Stimulated activated naive CD4-positive, alpha-beta T cell (primary cell): Measurements from ENCODE around the gene KIF1A.
A peak's percentile ranks its signal among the peaks of the same experiment; 100 is the strongest.

Source experiments
- DNase-seq, 6 experiments: peaks; one replicate each; lab custom pipeline; 2025; lab: John Stamatoyannopoulos, UW

Gene KIF1A, protein sequence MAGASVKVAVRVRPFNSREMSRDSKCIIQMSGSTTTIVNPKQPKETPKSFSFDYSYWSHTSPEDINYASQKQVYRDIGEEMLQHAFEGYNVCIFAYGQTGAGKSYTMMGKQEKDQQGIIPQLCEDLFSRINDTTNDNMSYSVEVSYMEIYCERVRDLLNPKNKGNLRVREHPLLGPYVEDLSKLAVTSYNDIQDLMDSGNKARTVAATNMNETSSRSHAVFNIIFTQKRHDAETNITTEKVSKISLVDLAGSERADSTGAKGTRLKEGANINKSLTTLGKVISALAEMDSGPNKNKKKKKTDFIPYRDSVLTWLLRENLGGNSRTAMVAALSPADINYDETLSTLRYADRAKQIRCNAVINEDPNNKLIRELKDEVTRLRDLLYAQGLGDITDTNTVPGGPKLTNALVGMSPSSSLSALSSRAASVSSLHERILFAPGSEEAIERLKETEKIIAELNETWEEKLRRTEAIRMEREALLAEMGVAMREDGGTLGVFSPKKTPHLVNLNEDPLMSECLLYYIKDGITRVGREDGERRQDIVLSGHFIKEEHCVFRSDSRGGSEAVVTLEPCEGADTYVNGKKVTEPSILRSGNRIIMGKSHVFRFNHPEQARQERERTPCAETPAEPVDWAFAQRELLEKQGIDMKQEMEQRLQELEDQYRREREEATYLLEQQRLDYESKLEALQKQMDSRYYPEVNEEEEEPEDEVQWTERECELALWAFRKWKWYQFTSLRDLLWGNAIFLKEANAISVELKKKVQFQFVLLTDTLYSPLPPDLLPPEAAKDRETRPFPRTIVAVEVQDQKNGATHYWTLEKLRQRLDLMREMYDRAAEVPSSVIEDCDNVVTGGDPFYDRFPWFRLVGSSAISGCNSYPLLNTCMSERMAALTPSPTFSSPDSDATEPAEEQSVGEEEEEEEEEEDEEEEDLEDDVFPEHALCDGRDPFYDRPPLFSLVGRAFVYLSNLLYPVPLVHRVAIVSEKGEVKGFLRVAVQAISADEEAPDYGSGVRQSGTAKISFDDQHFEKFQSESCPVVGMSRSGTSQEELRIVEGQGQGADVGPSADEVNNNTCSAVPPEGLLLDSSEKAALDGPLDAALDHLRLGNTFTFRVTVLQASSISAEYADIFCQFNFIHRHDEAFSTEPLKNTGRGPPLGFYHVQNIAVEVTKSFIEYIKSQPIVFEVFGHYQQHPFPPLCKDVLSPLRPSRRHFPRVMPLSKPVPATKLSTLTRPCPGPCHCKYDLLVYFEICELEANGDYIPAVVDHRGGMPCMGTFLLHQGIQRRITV (N-terminal part only)

DNA sequence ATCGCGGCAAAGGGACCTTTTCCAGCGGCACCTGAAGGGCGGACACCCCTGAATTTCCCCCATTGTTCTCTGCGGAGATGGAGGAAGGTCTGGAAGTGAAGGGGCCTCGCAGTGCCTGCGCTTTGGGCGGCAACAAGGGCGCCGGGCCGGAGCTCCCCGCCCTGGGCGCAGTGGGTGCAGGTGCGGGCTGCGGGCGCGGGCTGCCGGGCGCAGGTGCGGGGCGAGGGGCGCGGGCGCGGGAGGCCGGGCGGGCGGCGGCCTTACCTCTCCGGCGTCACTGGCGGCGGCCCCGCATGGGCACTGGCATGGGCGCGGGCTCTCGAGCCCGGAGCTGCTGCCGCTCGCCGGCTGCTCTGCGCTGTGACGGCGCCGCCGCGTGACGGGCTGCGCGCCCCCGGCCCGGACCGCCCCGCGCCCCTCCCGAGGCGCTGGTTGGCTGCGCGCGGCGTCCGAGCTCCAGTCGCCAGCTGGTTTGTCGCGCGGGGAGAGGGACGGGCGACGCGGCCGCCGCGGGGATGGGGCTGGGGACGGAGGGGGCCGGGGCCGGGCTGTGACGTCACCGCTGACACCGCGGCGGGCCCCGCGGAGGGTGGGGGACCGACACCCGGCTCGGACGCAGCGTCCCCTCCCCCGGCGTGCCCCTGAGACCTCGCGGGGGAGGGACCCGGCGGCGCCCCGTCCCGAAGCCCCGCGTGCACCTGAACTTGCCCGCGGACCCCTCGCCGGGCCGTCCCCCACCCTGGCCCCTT is at the start of gene KIF1A:
Gene KIF1A (minus strand): TSS at position 362 of the 749 bp plus-strand sequence. CDS start 22,467 bp downstream, outside the sequence.
- DNase-seq, result peak in 1 of 6 experiments; percentile 11

DNA sequence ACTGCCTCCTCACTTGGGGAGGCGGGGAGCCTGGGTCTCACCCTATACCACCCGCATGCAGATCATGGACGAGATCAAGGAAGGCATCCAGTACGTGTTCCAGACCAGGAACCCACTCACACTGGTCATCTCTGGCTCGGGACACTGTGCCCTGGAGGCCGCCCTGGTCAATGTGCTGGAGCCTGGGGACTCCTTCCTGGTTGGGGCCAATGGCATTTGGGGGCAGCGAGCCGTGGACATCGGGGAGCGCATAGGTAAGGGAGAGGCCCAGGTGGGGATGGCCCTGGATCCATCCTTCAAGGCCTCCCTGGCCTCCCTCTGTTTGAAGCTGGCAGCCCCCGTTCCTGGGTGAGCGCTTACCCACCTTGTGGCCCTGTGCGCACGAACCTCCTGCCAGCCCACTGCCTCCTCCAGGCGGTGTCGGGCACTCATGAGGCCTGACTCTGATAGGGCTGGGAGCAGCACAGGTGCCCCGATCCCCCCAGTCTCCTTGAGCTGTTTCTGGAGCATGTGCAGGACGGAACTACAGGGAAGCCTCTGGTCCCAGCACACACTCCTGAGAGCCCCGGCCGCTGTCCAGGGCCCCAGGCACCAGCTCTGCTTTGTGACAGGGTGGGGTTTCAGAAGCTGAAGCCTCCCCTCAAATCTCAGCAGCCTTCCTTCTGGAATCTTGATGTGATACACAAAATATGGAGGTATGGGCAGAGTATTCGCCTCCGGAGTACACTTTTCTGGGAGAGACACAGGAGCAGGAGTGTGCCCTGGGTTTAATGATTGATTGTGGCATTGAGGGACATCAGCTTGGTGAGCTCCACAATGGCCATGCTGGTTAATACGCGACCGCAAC is 49.3 kb upstream of the KIF1A start:
- DNase-seq, result no peak

DNA sequence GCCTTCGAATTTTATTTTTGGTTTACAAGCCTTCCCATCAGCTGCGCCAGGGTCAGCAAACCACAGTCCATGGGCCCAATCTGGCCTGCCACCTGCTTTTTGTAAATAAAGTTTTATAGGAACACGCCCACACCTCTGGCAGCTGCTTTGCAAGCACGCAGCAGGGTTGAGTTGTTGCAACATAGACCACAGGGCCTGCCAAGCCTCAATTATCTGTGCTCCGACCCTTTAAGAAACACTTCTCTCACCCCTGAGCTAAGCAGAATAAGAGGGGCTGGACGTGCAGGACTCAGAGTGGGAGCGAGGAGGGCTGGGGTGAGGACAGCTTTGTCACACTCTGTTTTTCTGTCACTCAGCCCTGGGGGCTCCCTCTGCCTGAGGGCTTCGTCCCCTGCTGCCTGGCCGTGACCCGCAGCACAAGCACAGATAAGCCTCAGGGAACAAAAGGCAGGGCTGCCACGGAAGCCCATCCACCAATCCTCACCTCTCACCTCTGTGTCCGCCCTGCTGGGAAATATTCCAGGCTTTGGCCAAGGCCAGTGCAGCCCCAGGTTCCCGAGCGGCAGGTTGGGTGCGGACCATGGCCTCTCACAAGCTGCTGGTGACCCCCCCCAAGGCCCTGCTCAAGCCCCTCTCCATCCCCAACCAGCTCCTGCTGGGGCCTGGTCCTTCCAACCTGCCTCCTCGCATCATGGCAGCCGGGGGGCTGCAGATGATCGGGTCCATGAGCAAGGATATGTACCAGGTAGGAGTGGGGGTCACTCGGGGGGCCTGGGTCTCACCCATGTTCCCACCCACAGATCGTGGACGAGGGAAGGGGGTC is 48.5 kb upstream of the KIF1A start, which contains the start of gene AGXT:
Gene AGXT (plus strand): TSS at position 539 of the 823 bp plus-strand sequence. CDS start 42 bp downstream, at position 581.
- DNase-seq, result no peak

DNA sequence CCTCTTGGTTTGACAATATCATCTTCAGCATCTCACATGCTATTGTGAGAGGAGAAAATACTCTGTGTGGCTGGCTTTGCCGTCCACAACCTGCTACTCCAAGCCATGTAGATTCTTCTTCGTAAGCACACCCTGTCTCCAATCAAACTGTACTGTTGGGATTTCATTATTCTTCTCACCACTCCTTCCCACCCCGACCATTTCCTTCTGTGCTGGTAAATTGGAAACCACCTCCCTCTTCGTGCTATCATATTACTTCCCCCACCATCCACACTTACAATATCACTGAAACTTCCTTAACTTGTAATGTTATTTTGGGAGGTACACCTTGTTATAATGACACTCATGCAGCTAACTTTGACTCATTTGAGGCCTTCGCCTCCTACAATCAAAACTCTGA is 45.4 kb upstream of the KIF1A start:
- no peak for DNase-seq

DNA sequence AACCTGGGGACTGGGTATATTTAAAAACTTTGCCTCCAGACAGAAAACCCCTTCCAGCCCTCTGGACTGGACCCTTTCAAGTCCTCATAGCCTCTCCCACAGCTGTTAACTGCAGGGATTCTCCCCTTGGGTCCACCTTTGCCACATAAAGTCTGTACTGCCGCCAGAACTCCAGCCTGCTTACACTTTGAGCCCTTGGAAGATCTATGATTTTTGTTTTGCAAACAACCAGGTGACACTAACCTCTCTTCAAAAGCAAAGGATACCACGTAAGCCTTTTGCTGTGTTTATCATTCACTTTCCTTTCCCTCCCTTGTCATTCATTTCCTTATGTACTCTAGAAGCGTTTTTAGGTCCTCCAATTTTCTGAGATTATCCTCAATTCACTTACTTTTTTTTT is 44.5 kb upstream of the KIF1A start:
- DNase-seq, result no peak

DNA sequence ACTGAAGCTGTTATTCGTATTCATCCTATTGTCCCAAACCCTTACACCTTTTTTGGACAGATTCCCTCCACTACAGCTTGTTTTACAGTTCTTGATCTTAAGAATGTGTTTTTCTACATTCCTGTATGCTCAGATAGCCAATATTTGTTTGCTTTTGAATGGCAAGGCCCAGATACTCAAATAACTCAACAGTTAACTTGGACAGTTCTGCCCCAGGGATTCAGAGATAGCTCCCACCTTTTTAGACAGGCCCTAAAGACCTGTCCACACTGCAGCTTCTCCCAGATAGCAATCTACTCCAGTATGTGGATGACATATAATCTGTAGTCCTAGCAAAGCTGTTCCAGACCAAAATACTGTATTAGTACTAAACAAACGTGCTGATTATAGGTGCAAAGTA is 41.5 kb upstream of the KIF1A start:
- no peak for DNase-seq

DNA sequence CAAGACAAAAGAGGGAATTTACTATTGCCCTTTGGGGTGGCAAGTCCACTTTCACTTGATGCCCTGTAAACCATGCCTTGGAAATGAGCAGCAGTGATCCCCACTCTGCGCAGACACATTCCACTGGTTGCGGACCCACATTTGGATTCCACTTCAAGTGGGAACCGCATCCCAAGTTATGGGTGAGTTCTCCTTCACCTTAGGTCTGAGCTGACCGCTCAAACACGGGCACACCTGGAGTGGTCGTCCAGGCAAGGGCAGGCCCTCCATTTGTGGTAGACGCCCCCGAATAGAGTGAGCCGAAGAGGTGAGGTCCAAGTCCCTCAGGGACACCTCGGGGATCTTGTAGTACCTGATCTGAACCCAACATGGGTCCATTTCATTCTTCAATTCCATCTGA is 38.9 kb upstream of the KIF1A start:
- no peak for DNase-seq

DNA sequence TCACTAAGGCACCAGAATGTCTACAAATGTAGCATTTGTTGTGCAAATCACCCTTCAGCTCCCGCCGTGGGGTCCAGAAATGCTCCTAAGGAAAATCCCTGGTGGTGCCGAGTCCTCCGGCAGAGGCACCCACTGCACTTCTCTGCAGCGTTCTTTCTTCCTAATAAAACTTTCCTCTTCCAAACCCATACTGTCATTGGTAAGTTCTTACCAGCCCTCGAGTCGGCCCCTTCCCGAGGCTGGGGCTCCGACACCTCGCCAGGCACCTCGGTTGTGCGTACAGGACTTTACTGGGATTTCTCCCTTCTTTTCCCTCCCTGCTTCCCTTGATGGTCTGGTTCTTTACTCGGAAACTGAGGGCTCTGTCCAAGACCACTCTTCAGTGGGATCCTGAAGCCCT is 38.3 kb upstream of the KIF1A start:
- no peak for DNase-seq

DNA sequence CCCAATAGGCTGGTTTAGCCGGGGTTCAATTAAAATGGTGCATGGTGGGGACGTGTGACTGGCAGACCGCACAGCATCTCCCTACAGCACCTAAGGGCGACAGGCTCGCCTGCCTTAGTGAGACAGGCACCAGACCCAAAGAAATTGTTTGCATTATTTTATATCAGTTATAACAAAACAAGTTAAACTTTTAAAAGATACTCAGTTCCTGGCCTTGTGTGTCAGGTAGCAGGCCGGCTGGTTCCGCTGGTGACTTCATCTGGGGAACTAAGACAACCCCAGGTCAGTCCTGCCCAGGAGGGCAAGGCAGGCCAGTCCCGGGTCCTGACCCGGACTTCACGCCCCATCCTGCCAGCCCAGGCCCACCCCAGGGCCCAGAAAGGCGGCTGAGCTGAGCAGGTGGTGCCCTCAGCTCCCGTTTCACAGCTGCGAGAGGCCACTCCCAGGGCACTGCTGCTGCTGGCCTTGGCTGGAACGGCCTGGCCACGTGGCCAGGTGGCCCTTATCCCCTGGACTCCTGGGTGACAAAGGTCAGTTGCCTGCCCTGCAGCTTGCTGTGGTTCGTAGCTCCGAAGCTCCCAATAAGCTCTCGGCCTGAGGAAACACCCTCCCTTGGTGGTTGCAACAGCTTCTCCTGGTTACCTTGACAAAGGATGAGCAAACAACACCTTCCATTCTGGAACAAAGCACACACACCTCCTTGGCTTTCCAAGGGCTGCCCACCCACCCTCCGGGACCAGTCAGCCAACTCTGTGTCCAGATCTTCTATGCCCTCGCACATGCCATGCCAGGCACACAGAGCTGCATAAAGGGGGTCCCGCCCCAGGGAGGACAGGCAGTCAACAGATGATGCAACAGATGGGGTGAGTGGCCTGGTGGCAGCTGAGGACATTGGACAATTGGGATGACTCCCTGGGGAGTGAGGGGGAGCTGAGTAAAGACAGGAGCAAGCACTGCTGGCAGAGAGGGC is 37.3 kb upstream of the KIF1A start:
- no peak for DNase-seq

DNA sequence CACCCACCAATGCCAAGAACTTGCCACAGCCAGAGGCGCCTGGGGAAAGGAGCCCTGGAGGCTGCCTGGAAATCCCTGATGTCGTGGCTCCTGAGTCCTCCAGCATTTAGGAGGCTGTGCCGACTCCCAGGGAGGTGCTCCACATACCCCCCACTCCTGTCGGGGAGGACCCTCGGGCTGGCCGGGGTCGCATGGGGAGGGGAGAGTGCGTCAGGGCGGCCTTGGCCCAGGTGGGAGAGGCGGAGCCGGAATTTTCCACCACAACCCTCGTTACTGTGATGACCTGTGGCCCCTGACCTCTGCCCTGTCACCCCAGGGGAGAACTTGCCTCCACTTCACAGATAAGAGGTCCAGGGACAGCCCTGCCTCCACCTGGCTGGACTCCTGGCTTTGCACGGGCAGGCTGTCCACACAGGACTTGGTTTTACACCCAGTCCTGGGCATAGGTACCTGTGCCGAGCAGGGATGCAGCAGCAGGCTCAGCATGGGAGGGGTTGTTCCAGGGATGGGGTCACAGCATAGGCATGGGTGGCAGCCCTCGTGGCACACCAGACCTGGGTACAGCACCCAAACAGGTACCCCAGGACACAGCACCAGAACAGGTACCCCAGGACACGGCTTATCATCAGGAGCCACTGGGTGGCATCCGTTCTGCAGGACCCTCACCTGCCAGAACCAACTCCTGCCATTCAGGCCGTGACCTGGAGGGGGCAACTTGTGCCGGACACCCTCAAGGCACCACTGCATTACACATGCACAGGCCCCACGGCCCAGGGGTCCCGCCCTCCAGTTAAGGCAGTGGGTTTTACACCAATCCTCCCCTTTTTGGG is 36.3 kb upstream of the KIF1A start:
- DNase-seq, result no peak

DNA sequence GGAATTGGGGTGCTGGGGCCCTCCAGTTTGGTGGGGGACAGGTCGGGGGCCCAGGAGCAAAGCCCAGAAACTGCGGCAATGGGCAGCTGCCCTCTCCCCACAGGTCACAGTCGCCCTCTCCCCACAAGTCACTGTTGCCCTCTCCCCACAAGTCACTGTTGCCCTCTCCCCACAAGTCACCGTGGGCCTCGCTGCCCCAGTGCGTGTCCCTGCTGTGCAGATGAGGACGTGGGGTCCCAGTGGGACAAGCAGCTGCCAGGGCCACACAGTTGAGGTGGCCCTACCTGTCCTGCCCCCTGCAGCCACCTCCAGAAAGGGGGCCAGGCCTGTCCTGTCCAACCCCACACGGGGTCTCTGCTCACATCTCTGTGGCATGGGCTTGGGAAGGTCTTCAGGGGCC is 35.7 kb upstream of the KIF1A start:
- DNase-seq, result no peak

DNA sequence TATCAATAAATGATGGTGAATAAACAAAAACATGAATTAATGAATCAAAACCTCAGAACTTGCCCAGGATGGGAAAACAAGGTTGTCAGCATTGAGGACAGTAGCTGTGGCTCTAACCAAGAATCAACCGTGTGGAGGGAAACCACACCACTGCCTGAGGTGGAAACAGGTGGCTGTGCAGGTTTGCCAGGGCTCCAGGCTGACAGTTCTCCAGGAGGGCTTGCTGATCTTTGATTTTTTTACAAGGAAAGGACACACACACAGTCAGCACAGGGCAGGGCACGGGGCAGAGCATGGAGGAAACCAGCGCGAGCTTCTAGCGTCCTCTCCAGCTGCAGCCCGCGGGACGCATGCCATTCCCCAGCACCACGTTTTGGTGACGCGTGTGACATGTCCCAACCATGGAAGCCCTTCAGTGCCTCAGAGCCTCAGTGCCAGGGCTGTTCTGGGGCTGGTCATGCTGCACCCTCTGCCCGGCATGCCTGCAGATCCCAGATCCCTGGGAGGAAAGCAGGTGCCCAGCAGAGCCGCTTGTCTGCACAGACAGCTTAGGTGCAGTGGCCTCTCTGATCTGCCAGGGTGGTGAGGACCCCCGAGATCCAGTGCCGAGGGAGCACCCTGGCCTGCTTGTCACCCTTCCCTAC is 32.8 kb upstream of the KIF1A start:
- DNase-seq, result no peak

DNA sequence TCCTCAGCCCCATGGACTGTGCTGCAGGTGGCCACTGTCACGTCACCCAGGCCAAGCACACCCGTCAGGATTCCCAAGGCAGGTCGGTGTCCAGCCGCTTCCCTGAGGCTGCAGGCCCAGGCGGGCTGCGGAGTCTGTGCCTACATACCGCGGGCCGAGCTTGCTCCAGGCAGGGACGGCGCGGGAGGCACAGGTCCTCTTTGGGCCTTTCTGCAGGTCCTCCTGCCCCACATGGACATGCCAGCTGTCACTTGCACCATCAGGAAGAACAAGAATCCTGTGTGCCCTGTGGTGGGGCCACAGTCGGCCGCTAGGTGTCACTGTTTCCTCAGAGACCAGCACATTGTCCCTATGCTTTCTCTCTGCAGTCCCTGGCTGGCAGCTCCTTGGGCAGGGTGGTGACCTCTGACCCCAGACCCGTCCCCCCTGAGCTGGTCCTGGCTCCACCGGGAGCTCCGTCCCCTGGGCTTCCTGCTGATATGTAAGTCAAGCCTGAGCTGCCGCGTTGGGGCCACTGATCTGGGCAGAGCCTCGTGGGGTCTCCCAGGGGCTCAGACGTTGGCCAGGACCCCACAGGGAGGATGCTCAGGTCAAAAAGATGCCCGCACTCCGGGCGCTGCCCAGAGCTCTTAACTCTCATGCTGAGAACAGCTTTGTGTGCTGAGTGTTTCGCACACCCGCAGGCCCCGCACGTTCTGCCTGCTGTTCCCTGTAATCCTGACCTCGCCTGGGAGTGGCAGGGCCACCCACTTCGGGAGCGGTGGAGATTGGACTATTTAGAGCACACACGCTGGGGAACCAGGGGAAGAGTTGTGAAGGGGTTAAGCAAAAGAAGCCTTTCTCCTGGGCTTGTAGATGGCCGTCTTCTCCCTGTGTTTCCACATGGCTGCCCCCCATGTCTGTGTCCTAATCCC is 31.3 kb upstream of the KIF1A start:
- peak; percentile 42 to 84 (median 70) for DNase-seq

DNA sequence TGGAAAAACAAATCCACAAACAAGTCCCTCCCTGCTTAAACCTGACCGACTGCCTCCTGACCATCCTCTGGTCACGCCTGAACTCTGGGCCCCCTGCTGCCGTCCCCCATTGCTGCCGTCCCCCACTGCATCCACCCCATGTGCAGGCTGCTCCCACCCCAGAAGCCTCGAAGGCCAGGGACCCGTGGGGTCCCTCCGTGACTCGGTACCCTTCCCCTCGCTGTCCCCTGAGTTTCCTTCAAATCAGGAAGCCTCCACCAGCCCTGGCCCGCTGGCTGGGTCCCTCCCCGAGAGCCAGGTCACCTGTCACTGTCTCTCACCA is 30.7 kb upstream of the KIF1A start:
- DNase-seq, result no peak

DNA sequence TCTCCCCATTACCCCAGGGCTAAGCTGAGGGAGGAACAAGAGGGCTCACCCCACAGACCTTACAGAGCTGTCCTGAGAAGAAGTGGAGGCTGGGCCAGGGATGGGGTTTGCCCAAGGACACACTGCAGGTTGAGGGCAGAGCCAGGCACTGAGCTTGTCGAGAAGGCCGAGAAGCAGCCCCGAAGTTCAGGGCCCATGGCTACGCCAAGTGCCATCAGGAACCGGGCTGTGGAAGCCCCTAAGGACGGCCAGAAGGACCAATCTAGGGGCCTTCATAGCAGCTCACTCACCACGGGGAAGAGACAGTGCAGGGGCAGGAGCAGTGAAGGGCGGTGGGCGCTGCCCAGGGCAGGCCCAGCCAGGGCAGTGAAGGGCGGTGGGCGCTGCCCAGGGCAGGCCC is 30.0 kb upstream of the KIF1A start:
- DNase-seq, result no peak
